ENCODE data around the gene FRMPD4.

GRCh38 chrX:12344954-12345353, 206.7 kb downstream of the FRMPD4 start:
- TF ChIP-seq, protein P1, sequence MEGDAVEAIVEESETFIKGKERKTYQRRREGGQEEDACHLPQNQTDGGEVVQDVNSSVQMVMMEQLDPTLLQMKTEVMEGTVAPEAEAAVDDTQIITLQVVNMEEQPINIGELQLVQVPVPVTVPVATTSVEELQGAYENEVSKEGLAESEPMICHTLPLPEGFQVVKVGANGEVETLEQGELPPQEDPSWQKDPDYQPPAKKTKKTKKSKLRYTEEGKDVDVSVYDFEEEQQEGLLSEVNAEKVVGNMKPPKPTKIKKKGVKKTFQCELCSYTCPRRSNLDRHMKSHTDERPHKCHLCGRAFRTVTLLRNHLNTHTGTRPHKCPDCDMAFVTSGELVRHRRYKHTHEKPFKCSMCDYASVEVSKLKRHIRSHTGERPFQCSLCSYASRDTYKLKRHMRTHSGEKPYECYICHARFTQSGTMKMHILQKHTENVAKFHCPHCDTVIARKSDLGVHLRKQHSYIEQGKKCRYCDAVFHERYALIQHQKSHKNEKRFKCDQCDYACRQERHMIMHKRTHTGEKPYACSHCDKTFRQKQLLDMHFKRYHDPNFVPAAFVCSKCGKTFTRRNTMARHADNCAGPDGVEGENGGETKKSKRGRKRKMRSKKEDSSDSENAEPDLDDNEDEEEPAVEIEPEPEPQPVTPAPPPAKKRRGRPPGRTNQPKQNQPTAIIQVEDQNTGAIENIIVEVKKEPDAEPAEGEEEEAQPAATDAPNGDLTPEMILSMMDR (IDR thresholded peaks at IDR 0.05) = no peak
- TF ChIP-seq POLR2A (IDR thresholded peaks at IDR 0.05; ENCODE audit: low read depth) (no peak), POLR2AphosphoS5 (IDR thresholded peaks at IDR 0.05) (no peak)
